GM21825 (cell line): ENCODE measurements around the gene MRPL44.

Experiments
- ATAC-seq: cut with Tn5 transposase; IDR thresholded peaks from one replicate; pipeline ENCODE4 v1.9.1; 2021; ENCODE audit warnings: mild to moderate bottlenecking, moderate library complexity; ENCODE audit not compliant: unreplicated experiment

The MRPL44 gene

DNA sequence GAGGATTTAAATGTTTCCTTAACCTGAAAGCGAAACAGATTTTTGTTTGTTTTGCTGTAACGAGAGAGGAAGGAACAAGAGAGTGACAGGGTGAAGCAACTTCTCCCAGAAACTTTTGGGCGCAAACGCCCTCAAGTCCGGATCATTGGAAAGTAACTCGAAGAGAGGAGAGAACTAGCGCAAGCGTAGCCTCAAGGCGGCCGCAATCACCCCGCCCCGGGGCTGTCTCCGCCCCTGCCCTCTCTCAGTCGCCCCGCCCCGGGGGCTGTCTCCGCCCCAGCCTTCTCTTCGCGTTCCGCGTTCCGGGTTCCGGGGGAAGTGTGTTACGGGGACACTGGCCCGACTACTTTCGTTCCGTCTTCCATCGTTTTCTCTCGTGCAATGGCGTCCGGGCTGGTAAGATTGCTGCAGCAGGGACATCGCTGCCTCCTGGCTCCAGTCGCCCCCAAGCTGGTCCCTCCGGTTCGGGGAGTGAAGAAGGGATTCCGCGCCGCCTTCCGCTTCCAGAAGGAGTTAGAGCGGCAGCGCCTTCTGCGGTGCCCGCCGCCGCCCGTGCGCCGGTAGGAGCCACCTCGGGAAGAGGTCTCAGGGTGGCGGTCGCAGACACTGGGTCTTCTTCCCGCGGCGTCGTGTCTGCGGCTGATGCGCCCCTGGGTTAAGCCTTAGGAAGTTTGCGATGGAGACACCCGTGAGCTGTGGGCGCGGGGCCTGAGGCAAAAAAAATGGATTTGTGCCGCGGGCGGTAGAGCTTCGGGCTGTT, at the start of gene MRPL44:
Gene MRPL44 (plus strand): TSS at position 372 of the 760 bp plus-strand sequence. CDS start 10 bp downstream, at position 382.
- peak; percentile 90 for ATAC-seq

DNA sequence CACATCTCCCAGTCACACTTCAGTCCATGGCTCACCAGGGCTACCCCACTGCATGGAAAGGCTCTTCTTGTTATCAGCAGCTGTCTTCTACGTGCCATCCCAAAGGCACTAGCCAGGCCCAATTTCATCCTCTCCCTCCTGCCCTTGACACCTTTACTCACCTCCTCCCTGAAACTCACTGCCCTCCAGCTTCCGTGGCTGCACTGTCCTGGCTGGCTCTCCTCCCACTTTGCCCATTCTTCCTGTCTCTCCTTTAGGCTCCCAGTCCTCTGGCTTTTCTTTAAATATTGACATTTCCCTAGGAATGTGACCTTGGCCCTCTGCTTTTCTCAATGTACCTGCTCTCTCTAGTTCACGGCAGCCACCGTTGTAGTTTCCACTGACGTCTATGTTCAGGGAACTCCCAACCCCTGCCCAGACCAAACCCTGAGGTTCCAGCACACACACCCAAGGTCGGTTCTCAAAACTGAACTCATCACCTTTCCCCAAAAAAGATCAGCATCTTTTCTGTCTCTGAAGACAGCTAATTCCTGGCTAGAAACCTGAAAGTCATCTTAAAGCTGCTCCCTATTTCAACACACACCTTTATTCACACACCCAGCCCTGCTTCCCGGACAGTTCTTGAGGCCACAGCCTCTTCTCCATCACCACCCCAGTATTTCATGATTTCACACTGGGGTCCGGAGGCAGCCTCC, 48.8 kb upstream of the MRPL44 start:
- ATAC-seq, result no peak

DNA sequence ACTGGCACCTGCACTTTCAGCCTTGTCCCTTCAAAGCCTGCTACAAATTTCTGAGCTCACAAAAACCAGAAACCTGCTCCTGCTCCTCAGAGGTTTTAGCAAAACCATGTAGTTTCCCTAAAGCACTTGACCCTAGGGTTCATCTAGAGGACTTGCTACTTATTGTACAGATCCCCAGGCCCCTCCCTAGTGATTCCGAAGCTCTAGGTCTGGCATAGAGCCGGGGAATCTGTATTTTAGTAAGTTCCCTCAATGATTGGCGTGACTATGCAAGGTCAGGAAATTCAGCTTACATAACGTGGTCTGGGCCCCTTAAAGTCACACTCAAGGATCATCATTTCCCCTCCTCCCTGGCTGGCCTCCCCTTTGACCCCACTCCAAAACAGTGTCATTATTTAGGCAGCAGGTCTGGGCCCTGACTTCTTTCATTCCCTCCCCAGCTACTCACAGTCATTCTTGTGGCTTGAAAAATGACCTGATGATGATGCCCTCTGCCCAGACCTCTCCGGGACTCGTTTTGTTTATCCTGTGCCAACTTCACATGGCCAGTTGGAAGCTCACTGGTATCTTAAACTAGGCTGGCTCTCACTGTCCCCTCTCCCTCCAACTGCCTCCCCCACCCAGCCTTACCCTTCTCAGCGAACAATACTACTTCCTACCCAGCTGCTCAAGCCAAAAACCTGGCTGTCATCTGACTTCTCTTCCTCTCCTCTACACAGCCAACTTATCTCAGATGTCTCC, 48.1 kb upstream of the MRPL44 start:
- no peak for ATAC-seq

DNA sequence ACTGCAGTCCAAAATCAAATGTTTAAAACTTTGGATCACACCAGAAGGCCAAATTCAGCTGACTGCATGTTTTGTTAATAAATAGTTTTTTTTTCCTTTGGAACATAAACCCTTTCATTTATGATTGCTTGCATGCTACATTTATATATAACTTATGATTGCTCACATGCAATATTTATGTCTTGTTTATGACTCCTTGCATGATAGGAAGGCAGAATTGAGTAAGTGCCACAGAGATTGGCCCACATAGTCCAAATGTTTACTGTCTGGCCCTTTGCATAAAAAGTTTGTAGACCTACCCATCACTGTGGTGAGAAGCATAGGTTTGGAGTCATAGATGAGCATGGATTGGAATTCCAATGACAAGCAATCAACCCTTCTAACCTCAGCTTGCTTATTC, 42.9 kb upstream of the MRPL44 start:
- no peak for ATAC-seq

DNA sequence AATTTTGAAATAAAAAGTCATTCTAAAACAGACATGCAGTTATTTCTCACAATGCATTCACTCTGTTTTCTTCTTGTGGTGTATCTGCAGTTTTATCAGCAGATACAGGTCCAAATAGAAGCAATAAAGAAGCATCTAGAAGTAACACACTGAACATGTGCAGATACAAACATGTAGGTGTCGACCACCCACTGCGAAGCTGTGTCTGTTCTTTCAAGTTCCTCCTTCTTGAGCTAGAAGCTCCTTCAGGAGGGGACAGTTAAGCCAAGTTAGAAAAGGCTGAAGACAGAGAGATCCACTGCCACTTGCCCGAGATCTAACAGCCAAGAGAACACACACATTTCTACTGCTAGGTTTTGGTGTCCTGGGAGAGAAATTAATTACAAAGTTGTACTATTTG, 42.2 kb upstream of the MRPL44 start:
- ATAC-seq, result no peak

DNA sequence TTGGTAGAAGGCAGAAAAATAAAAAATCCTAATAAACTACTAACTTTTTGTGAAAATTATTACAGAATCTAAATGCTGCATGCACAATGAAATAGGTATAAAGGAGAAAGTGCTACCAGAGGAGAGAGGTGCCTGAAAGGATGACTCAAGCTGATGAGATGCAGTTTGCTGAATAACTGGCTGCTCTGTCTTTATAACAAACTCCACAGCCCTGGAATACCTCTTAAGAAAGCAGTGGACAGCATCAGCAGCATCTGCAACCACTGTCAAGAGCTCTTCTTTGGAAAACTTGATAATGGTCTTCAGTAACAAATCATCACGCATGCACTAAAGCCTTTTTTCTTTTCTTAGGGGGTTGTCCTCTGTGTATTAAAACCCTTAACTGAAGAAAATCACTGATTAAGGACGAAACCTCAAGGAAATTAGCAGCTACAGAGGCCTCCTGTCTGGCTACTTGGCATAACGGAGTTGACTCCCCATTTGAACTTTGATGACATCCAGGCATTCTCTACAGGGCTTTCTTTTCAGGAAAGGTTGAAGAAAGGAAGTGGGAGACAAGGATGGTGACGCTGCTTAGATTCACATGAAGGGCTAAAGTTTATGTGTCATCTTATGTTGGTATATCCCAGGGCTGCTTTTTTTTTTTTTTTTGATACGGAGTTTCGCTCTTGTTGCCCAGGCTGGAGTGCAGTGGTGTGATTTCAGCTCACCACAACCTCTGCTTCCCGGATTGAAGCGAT, 40.9 kb upstream of the MRPL44 start:
- no peak for ATAC-seq

DNA sequence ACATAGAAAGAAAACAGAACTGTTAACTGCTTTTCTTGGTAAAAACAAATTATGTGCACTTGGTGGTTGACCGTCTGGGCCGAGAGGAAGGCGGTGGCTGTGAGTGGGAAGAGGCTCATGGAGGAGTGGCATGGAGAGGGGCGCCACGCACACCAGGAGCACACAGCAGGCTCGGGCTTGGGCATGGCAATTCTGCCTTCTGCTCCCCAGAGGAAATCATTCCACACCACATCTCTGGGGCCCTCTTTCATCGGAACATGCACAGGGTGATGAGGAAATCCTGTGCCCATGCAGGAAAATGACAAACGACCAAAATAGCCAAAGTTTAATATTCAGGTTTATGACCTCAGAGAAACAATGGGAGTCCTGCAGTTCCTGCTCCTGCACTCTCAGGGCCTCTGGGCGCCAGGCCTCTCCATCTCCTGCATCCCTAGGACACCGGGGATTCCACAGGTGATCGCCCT, 38.6 kb upstream of the MRPL44 start:
- ATAC-seq, result no peak

DNA sequence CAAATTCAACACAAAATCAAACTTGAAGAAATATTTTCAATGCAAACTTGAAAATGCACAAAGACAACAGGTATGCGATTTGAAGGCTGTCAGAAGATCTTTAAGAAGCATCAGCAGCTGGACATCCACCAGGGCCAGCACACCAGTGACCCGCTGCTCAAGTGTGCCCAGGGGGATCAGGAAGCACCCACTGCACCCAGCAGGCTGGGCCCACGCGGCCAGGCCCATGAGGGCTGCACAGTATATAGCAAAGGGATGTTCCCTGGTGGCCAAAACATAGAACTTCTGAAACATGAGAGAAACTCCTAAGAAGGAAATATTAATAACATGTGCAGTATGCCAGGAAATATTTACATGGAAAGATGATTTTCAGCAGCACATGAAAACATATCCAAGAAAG, 37.2 kb upstream of the MRPL44 start:
- ATAC-seq, result no peak

DNA sequence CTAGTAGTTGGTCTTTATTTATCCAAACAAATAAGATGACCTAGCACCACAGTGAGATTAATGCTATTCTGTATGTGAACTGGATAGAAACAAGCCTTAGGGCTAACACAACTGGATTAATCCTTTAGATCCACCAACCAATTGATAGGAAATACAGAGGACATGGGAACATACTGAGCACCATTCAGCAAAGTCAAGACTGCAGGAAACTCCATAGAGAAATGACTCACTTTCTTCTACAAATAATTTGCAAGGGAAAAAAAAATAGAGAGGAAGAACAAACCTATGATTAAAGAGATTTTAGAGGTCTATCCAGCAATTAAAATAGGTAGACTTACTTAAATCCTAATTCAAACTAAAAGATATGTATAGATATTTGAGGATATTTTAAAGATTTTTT, 36.1 kb upstream of the MRPL44 start:
- ATAC-seq, result no peak

DNA sequence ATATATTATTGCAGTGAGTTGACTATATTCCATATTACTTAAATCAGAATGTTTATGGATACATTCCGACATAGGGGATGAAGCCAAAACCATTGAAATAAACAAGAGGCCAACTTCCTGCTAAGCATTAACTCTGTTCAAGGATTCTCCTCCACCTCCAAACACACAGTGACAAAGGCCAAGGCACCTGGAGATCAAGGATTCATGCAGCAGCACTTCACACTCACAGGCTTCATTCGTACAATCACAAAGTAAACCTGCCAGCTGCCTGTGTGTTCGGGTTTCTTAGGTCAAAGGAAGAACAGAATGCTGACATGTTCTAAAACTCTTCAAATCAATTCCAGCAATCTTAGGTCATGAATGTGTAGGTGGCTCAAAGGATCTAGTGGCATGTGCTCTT, 35.0 kb upstream of the MRPL44 start:
- ATAC-seq, result no peak

DNA sequence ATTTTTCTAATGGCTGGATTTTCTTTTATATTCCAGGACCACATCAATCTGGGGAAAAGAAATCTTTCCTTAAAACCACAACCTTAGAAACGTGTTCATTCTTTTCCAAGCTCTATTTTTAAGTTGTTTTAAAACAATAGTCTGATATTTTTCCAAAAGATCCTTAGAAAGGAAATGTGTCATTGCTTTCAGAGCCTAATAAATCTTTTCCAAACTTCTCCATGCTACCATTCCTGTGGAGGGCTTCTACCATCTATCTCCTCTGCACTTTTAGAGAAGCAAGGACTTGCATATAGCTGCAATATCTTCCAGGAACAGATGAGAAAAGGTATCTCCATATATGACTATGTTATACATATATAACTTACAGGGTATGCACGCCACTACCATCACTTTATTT, 33.3 kb upstream of the MRPL44 start:
- no peak for ATAC-seq

DNA sequence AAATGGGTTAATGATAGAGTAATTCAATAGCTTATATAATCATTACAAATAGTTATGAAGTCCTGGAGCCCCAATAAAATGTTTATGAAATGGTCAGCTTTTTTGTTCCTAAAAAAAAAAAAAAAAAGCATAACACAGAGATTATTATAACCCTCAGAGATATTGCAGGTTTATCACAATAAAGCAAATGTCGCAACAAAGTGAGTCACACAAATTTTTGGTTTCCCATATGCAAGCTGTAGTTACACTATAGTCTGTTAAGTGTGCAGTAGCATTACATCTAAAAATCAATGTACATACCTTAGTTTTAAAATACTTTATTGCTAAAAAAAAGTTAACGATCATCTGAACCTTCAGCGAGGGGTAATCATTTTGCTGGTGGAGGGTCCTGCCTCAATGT, 32.2 kb upstream of the MRPL44 start:
- ATAC-seq, result no peak

DNA sequence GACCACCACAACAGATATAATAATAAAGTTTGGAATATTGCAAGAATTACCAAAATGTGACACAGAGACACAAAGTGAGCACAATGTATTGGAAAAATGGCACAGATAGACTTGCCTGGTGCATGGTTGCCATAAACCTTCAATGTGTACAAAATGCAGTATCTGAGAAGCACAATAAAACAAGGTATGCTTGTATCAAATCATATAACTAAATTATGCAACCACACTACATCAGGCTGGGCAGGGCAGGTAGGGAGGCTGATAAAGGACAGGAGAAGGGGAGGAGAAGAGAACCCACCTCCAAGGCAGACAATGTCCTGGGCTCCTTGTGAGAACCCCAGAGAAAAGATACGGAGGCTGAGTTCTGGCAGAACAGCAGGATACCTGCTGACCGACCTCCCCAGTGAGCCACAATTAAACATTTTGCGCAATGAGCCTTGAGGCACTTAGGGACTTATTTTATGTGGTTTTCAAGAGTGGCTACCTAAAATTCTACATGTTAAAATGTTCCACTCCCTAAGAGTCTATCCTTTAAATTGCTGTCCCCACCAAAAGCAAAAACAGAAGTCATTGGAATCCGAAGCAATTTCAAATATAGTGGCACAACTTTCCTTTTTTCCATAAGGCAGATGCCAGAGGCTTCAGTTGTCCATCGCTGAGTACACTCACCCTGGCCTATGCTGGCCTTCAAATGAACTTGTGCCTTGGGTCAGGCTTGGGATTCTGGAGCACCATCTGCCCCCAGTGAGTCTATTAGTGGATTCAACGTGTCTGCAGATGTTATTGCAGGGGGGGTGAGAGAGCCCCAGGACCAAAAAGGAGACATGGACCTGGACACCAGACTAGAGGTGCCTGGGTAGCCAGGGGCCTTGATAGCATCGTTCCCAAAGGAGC, 28.9 kb upstream of the MRPL44 start:
- no peak for ATAC-seq

DNA sequence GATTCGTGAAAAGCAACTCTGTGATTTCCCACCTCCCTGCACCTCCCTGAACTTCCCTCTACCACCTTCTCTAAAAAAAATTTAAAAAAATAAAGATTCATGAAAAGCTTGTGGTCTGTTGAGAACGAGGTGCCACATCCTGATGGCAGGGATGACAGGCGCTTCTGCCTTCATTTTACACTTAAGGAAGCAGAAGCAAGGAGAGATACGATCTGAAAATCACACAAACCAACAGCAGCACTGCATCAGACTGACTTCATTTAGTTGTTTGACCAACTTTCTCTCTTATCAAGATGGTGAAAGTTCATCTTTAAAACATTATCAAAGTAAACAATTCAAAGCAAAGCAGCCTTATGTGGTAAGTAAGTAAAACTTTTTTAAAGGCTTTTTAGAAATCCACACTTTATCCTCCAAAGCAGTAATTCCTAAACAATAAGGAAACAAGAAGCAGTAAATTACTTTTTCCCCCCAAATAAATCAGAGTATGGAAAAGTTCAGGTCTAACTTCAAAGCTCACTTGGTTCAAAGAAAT, 27.6 kb upstream of the MRPL44 start:
- no peak for ATAC-seq

DNA sequence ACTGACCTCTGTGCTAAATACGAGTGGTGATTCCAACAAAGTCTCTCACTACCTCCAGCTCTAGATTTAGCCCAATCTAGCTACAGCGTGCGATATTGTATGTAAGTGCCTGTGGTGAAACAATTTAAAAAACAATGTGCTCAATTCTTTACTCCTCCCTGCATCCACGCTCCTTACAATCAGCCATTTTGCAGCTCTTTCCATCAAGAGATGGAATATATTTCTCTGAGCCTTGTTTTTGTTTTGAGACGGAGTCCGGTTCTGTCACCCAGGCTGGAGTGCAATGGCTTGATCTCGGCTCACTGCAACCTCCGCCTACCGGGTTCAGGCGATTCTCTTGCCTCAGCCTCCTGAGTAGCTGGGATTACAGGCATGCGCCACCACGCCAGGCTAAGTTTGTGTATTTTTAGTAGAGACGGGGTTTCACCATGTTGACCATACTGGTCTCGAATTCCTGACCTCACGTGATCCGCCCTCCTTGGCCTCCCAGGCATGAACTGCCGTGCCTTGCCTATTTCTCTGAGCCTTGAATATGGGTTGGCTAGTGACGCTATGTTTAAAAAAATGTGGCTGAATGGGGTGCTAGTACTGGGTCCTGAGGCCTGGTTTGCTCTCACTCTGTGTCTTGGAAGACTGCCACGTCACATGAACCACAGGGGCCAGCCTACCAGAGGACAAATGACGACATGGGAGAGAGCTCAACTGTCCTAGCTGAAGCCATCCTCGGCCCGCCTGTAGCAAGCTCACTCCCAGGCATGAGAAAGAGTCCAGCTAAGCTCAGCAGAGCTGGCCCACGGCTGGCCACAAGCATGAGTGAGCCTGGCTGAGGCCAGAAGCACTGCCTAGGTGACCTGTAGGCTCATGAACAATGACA, 26.9 kb upstream of the MRPL44 start:
- ATAC-seq, result no peak

DNA sequence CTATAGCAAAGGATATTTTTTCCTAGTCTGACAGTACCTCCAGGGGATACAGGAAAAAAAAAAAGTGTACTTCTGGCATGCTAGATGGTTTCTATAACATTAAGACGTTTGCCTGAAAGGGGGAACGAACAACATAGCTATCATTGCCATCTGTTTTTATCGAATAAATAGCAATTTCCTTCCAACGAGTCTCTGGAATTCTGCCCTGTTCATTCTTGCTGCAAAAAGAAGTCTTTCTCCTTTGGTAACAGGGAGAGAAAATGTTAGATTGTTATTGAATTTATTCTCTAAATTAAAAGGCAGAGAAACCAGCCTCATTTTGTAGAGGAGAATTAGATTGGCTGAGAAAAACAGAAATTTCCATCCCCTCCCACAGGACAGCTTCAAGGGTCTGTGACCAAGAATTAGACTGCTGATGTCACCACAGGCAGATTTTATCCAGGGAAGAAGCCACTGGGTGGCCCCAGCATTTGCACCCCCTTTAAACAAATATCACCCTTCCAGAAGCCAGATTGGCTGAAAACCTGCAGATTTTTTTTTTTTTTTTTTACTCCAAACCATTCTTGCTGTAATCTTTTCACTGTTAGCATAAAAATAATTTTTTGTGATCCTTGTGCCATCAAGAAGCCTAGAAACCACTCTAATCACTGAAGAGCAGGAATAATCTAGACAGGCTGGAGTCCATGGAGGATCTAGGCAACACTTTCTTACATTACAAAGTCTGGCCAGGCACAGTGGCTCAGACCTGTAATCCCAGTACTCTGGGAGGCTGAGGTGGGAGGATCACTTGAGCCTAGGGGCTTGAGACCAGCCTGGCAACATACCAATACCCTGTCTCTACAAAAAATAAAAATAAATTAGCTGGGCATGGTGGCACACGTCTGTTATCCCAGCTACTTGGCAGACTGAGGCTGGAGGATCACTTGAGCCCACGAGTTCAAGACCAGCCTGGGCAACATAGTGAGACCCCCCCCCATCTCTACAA, 24.2 kb upstream of the MRPL44 start:
- ATAC-seq, result no peak

DNA sequence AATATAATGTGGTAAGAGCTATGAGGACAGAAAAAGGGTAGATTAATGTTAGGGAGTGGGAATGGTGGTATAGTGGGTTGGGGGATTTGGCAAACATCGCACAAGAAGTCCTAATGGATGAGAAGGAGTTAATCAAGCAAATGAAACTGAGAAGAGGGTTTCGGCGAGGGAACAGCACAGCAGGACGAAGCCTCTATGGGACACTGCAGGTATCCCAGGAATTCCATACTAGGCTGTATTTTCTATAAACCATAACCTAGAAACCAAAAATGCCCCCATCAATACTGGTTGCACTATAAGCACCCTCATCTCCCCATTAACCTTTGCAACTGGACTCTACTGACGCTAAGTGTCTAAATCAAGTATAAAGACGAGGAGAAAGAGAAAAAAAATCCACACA, 22.4 kb upstream of the MRPL44 start:
- no peak for ATAC-seq
